Testis (tissue), 3 donors: ENCODE measurements around the gene TRIL. TPM values are rescaled to one million over a fixed set of nuclear protein-coding genes. Genes with fewer than 3 reads are reported as not detected.

Source experiments
- DNase-seq: peaks from one replicate; pipeline ENCODE4 v3.0.0-alpha.2; 2019
- H3K27ac ChIP-seq, 2 donors: fragments of 200-600 bp; sonication (generic); one replicate each; pipeline ENCODE4 v1.5.1; 2019
- H3K27me3 ChIP-seq: fragments of 200-600 bp; sonication (generic); one replicate; pipeline ENCODE4 v1.5.1; 2019
- H3K36me3 ChIP-seq: fragments of 200-600 bp; sonication (generic); one replicate; pipeline ENCODE4 v1.5.1; 2017; ENCODE audit warnings: low read depth; ENCODE audit errors: missing control alignments
- H3K4me1 ChIP-seq: fragments of 200-600 bp; sonication (generic); one replicate; pipeline ENCODE4 v1.5.1; 2019
- H3K4me3 ChIP-seq, 2 donors: fragments of 200-600 bp; sonication (generic); one replicate each; pipeline ENCODE4 v1.5.1; 2017 to 2019
- H3K9me3 ChIP-seq: fragments of 200-600 bp; sonication (generic); one replicate; pipeline ENCODE4 v1.5.1; 2017
- CTCF ChIP-seq, 3 experiments: fragments of 450-650 bp in 2 of 3; fragments of 200-600 bp in 1 of 3; sonication (generic) in 1 of 3; IDR thresholded peaks; one replicate each; pipeline ENCODE4 v1.5.1; 2016 to 2019; ENCODE audit warnings: antibody characterized with exemption in 3 of 3, mild to moderate bottlenecking in 2 of 3, moderate library complexity in 1 of 3
- POLR2A ChIP-seq: fragments of 450-650 bp; IDR thresholded peaks from one replicate; pipeline ENCODE4 v1.6.1; 2017; ENCODE audit warnings: antibody characterized with exemption, mild to moderate bottlenecking, moderate library complexity
- WGBS, 2 donors: methylation state at CpG; one replicate each; pipeline ENCODE4 v1.1.5; 2018; 5-methylcytosine and 5-hydroxymethylcytosine counted together
- intact Hi-C: fragments of 100-400 bp; cut with DNase I; formaldehyde crosslinking; loops from one replicate; pipeline ENCODE4 v1.15.1; 2023; ENCODE audit warnings: low total_unique reads
- polyA plus RNA-seq: library from polyadenylated mRNA; stranded (reverse); fragments of 350-450 nt; fragmentation: Illumina TruSeq; extraction: RNeasy Lipid Tissue Mini Kit (QIAGEN cat#74804); gene quantifications from one replicate; pipeline ENCODE4 v1.2.3, GENCODE V29; 2014; ENCODE audit warnings: low read depth, low replicate concordance; ENCODE audit not compliant: insufficient read depth
- total RNA-seq, 2 donors: library from RNA; depleted of rRNA; stranded (reverse); fragments of >200 nt; gene quantifications; one replicate each; pipeline ENCODE4 v1.2.3, GENCODE V29; 2016

TRIL gene
- total and polyA plus RNA-seq, 3 donors from 2014 or later: 0.99 to 2.0 (median 1.3) TPM

DNA sequence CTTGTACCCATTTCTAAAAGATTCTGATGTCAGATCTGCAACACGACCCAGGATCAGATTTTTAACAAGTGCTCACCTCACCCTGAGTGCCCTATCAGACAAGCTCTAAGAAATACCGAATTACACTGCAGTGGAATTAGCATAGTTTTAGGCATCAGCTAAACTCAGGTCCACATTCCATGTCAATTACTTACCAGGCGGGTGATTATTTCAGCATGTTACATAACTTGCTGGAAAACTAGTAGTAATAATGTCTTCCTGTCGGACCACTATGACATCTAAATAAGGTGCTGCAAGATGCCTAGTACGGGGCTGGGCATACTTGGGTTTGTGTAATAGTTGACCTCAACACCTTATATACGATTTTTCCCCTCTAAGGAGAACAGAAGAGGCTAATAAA, 21.0 kb downstream of the TRIL start:
- WGBS, 2 donors: 80 to 91% methylated on average over 6 of the region's 6 CpGs
- Histone ChIP-seq H3K27ac (no peak overlapping the region), H3K9me3 (no peaks in the 10 kb centered on the region), H3K36me3 (no peaks in the 10 kb centered on the region), H3K4me3 (no peak overlapping the region), H3K4me1 (no peaks in the 10 kb centered on the region), H3K27me3 (no peaks in the 10 kb centered on the region)
- TF ChIP-seq POLR2A (no peak), CTCF (IDR thresholded peaks at IDR 0.05) (no peak)
- intact Hi-C loops: no loop called here
- DNase-seq: no peak

DNA sequence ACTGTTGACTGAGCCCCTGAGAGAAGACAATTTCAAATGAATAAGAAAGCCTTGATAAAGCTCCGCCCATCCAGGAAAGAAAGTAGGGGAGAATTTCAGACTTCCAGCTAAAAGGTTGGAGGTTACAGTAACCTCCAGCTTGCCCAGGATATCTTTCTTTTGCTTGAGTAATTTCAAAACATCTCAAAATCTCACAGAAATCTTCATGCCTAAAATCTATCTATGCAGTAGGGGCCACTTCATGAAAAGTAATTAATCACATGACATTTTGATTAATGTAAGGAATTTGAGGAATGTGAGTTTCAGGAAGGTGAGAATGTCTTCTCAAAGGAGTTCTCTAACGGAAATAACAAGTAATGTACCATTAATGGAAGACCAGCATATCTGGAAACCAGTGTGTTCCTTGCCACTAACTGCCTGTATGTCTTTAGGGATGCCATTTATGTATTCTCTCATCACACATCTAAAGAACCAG, 24.2 kb downstream of the TRIL start:
- Histone ChIP-seq H3K4me1 (no peaks in the 10 kb centered on the region), H3K9me3 (no peaks in the 10 kb centered on the region), H3K4me3 (no peak overlapping the region), H3K27ac (no peak overlapping the region), H3K27me3 (no peaks in the 10 kb centered on the region), H3K36me3 (no peaks in the 10 kb centered on the region)
- TF ChIP-seq POLR2A (no peak), CTCF (IDR thresholded peaks at IDR 0.05) (no peak)
- 84 to 88% methylated on average over 2 of the region's 2 CpGs for WGBS, 2 donors
- no peak for DNase-seq
- intact Hi-C loops: no loop called here

GRCh38 chr7:28931565-28931964, 26.6 kb downstream of the TRIL start:
- 89 to 92% methylated on average over 3 of the region's 3 CpGs for WGBS, 2 donors
- intact Hi-C loops: no loop called here
- H3K27me3 ChIP-seq: no peaks in the 10 kb centered on the region

DNA sequence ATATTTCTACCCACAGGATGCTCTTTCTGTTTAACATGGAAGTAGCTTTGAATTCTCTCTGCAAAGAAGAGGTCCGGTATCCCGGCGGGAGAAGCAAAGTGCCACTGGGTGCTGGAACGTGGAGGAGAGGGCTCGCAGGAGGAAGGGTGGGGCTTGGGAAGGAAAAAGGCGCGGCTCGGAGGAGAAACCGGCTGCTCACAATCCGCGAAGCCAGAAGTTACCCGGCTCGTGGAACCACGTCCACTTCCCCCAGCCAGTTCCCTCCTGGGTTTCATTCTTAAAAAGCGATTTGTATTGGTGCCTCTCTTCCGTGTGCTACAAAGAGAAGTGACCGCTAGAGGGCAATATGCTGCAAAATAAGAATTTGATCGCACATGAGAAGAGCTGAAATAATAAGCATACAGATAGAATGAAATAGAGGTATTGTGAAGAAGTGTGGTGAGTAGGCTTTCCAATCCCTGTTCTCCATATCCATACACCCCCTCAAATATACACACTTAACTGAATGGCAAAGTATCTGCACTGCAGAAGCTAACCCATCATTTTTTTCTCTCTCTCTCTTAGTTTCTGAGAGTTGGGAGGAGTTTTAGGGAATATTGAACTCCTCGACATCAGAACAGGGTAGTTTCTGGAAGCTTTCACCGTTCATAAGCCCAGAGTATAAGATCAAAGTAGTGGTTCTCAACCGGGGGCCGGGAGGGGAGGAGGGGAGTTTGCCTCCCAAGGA, 31.1 kb downstream of the TRIL start:
- intact Hi-C loops: loop anchor here (5.0 kb wide), 1 partner anchor 180 kb away; no protein-coding TSS in a partner anchor
- DNase-seq: peak; percentile 81
- TF ChIP-seq CTCF (IDR thresholded peaks at IDR 0.05) (peak; percentile 72 to 84 (median 76)), POLR2A (no peak)
- H3K27me3 ChIP-seq: no peaks in the 10 kb centered on the region
- no peaks in the 10 kb centered on the region for H3K9me3 ChIP-seq
- H3K4me3 ChIP-seq: peak overlapping the region; percentile 19 to 65
- no peak overlapping the region for H3K27ac ChIP-seq
- H3K4me1 ChIP-seq: peaks cover 4% of the 10 kb centered on the region
- WGBS, 2 donors: 2% methylated on average over 22 of the region's 22 CpGs
- H3K36me3 ChIP-seq: no peaks in the 10 kb centered on the region

More at GRCh38 chr7:28931565-28931964, 26.6 kb downstream of the TRIL start:
- no peak for DNase-seq
- Histone ChIP-seq H3K27ac (no peak overlapping the region), H3K4me1 (peaks cover 1% of the 10 kb centered on the region), H3K4me3 (no peak overlapping the region), H3K36me3 (no peaks in the 10 kb centered on the region), H3K9me3 (no peaks in the 10 kb centered on the region)
- TF ChIP-seq POLR2A: no peak
- TF ChIP-seq CTCF (IDR thresholded peaks at IDR 0.05): no peak
